Type B pancreatic cell (in vitro differentiated cells): ENCODE results near the gene TMIE. TPM values are rescaled to one million over a fixed set of nuclear protein-coding genes. Genes with fewer than 3 reads are reported as not detected.

Experiments
- DNase-seq: peaks from one replicate; pipeline ENCODE4 v3.0.0; 2021; ENCODE audit warnings: mixed read lengths; ENCODE audit not compliant: unreplicated experiment; ENCODE audit errors: extremely low spot score
- H3K27ac Mint-ChIP-seq: 2 replicates; pipeline ENCODE4 v1.8.0; 2021; ENCODE audit warnings: mild to moderate bottlenecking, mixed read lengths
- H3K27me3 Mint-ChIP-seq: 2 replicates; pipeline ENCODE4 v1.8.0; 2021; ENCODE audit warnings: mixed read lengths
- H3K36me3 Mint-ChIP-seq: 2 replicates; pipeline ENCODE4 v1.8.0; 2021; ENCODE audit warnings: mixed read lengths
- H3K4me1 Mint-ChIP-seq: one replicate; pipeline ENCODE4 v1.8.0; 2021; ENCODE audit warnings: mixed read lengths; ENCODE audit not compliant: unreplicated experiment
- H3K4me3 Mint-ChIP-seq: 2 replicates; pipeline ENCODE4 v1.8.0; 2021; ENCODE audit warnings: mild to moderate bottlenecking, mixed read lengths
- H3K9me3 Mint-ChIP-seq: 2 replicates; pipeline ENCODE4 v1.8.0; 2021; ENCODE audit warnings: mixed read lengths
- total RNA-seq: library from RNA; stranded (reverse); gene quantifications from 2 replicates; pipeline ENCODE4 v1.2.1, GENCODE V29; 2021; ENCODE audit warnings: low replicate concordance
- TF ChIP-seq, protein P1 (sequence below): fragments of 200-600 bp; sonication (generic); conservative IDR thresholded peaks from 2 replicates; pipeline ENCODE4 v1.5.0; 2021; ENCODE audit warnings: antibody characterized with exemption, mild to moderate bottlenecking

TMIE gene
- total RNA-seq, 1 donor from 2014 or later, result 0.48 TPM

DNA sequence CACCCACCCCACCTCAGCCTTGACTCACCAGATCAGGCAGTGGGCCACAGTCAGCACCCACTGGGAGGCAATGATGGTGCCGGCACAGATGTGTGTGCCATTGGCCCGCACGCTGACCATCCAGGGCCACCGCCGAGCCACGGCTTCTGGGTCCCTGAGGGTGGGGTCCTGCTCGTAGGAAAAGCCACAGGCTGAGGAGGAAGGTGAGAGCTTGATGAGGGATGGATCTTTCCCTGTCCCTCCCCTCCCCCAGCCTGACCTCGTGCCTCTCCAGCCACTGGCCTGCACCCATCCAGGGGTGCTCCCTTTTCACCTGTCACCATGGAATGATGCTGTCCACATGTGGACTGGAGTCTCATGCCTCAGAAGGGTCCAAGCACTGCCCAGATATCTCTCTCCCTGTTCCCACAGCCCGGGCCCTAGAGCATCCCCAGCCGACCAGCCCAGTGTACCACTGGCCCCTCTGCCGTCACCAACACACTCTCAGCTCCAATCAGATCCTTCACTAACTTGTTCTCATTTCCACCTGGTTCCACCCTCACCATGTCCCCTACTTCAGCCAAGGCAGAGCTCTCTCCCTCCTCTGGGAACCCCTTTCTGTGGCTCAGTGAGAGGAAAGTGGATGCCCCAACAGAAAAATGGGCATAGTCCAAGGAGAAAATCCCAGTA, 14.4 kb downstream of the TMIE start:
- H3K4me1 Mint-ChIP-seq, result no peaks in the 10 kb centered on the region
- TF ChIP-seq, protein P1, sequence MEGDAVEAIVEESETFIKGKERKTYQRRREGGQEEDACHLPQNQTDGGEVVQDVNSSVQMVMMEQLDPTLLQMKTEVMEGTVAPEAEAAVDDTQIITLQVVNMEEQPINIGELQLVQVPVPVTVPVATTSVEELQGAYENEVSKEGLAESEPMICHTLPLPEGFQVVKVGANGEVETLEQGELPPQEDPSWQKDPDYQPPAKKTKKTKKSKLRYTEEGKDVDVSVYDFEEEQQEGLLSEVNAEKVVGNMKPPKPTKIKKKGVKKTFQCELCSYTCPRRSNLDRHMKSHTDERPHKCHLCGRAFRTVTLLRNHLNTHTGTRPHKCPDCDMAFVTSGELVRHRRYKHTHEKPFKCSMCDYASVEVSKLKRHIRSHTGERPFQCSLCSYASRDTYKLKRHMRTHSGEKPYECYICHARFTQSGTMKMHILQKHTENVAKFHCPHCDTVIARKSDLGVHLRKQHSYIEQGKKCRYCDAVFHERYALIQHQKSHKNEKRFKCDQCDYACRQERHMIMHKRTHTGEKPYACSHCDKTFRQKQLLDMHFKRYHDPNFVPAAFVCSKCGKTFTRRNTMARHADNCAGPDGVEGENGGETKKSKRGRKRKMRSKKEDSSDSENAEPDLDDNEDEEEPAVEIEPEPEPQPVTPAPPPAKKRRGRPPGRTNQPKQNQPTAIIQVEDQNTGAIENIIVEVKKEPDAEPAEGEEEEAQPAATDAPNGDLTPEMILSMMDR, result no peak
- H3K36me3 Mint-ChIP-seq, result no peaks in the 10 kb centered on the region
- H3K9me3 Mint-ChIP-seq, result no peaks in the 10 kb centered on the region
- no peak overlapping the region for H3K4me3 Mint-ChIP-seq
- peaks cover 7% of the 10 kb centered on the region for H3K27me3 Mint-ChIP-seq
- H3K27ac Mint-ChIP-seq, result no peak overlapping the region
- DNase-seq, result peak; percentile 54

DNA sequence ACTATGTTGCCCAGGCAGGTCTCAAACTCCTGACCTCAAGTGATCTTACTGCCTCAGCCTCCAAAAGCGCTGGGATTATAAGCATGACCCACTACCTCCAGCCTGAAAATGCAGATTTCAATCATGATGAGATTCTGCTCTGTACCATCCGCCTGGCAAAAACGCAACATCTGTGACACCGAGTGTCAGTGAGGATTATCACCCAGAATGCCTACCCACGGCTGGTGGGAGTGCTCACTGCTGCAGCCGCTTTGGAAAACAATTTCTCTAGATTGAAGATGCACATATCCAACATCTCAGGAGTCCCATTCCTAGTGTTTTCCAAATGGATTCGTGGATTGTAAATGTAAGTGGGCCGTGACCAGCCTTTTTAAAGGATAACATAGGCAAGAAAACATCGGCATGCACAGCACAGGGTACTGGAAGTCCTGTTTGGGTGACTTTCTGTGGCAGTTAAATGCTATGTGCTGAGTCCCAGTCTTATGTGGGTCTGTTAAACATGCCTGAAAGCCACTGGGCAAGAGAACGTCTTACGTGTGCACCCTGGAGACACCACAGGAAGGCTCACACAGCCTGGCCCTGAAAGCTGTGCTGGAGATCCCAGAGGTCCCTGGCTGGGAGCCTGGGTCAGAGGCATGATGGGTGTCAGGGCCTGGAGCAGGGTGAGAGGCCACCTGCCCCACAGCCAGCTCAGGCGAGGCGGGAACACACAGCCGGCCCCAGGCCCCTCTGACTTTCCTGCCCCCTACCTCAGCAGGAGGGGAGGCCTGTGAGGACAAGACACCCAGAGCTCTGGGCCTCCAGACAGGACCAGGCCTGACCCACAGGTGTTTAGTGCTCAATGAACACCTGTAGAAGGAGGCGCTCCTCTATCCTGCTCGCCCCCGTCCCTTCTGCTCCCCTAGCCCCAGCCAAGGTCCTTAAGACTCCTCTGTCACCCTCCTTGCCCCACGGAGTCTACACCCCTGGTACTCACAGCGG, 15.6 kb downstream of the TMIE start:
- Mint-ChIP-seq H3K9me3 (peaks cover 5% of the 10 kb centered on the region), H3K4me1 (no peaks in the 10 kb centered on the region), H3K27me3 (peaks cover 7% of the 10 kb centered on the region), H3K36me3 (no peaks in the 10 kb centered on the region), H3K27ac (no peak overlapping the region), H3K4me3 (no peak overlapping the region)
- TF ChIP-seq, protein P1, result no peak
- DNase-seq, result peak; percentile 43

DNA sequence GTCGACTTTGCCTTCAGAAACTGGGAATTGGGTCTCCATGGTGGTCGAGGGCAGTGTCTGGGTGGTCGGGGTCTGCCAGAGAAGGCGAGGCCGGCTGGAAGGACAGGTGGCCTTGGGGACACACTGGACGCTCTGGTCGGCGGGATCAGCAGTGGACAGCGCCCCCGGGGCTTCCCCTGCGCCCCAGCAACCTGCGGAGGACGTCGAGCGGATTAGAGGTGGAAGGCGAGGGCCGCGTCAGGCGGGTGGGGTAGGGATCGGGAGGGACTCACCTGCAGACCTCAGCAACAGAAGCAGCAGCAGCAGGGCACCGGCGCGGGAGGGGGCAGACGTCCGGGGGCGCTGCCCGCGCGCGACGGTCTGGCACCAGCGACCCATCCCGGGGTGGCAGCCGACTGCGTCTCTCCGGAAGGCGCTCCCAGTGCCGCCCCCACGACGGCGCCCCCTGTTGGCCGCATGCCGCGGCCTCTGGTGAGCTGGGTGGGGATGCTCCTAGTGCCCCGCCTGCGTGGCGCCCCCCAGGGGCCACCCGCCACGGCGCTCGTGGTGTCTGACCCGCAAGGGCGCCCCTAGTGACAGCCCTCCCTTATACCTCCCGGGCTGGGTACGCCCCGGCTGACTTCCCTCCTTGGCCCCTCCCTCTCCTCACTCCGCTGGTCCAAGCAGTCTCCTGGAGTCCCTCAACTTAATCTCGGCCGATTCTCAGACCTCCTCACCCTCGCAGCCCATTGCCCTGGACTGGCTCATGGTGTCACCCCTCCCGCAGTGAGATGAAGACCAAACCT, 16.4 kb downstream of the TMIE start, which contains the start of gene PRSS50:
PRSS50 (minus strand) TSS at position 423 of the 785 bp plus-strand sequence; CDS start at position 378, 45 bp downstream.
- no peaks in the 10 kb centered on the region for H3K4me1 Mint-ChIP-seq
- H3K27me3 Mint-ChIP-seq, result peaks cover 7% of the 10 kb centered on the region
- peak; percentile 72 for DNase-seq
- H3K36me3 Mint-ChIP-seq, result no peaks in the 10 kb centered on the region
- TF ChIP-seq, protein P1, result peak; percentile 44
- H3K27ac Mint-ChIP-seq, result no peak within 1 kb of the TSS
- no peak within 1 kb of the TSS for H3K4me3 Mint-ChIP-seq
- peaks cover 5% of the 10 kb centered on the region for H3K9me3 Mint-ChIP-seq

DNA sequence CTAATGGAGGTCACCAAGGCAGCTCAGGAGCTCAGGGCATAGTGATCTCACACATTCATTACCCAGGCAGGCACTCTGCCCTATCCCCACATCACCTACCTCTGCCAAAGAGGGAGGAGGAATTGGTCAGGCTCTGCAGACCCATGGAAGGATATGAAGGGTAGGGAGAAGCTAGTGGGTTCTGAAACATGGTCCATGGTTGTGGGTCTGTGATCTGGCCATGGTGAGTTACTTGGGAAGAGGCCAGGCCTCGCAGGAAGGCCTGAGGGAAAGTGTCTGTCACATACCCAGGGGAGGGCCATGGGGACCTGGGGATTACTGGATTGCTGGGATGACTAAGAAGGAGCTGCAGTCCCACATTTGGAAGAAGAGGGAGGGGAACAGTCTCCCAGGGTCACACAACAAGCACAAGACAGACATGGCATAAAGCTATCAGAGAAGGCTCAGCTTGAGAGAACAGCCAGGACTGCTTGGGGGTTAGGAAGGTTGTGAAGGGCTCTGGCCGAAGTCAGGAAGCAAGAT, 17.9 kb downstream of the TMIE start:
- H3K27me3 Mint-ChIP-seq, result peaks cover 7% of the 10 kb centered on the region

More for the DNA sequence above, 17.9 kb downstream of the TMIE start:
- DNase-seq, result peak; percentile 44
- Mint-ChIP-seq H3K36me3 (no peaks in the 10 kb centered on the region), H3K4me1 (no peaks in the 10 kb centered on the region), H3K9me3 (peaks cover 5% of the 10 kb centered on the region), H3K27ac (no peak overlapping the region), H3K4me3 (no peak overlapping the region)
- TF ChIP-seq, protein P1, result no peak
